Stimulated activated CD4-positive, alpha-beta T cell treated with anti-CD3 and anti-CD28 coated beads, Interleukin-1b, Interleukin-23, amount 100 ng/mL, for 48 hours (primary cell): ENCODE data around the gene RAD54L2.
"Not testable (repeated sequence)": the region's sequence is repeated elsewhere in the genome, so short reads cannot be mapped to it uniquely, and the experiment has no call there.

ENCODE experiments used
- DNase-seq: peaks from one replicate; pipeline ENCODE4 v3.0.0-alpha.2; 2020

RAD54L2 gene

DNA sequence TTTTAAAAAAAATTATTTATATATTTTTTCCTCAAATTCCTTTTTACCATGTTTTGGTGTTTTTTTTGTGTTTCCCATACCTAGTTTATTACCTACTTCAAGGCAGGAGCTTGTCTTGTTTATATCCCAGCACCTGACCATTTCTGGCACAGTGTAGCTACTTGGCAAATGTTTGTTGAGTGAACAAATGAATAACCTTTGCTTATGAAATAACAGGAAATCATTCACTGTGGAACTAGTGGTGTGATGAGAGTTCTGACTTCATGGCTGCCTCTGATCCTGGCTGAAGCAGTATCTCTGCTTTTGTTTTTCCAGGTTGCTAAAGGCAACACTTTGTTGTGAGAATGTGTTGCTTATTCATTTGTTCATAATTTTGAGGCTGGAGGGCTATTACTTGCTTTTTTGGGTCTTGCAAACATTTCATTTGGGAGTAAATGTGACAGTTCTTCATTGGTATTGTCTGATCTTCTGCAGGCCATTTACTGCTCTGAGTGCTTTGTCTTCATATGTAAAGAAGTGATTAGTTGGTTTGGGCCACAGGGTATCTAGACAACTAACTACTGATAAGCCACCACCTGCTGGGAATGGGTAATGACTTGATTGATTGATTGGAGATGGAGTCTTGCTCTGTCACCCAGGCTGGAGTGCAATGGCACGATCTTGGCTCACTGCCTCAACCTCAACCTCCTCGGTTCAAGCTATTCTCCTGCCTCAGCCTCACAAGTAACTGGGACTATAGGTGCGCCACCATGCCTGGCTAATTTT lies 5.7 kb downstream of the RAD54L2 start:
- DNase-seq = no peak

DNA sequence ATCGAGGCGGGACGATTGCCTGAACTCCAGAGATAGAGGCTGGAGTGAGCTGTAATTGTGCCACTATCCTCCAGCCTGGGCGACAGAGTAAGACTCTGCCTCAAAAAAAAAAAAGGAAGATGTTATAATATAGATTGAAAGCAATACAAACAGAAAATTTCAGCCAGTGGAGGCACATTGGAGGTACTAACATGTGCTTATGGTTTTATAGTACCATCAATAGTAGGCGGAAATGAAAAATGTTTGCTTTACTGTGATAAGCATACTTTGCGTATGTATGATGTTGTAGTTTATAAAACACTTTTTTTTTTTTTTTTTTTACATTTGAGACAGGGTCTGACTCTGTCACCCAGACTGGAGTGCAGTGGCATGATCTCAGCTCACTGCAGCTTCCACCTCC lies 8.8 kb downstream of the RAD54L2 start:
- no peak for DNase-seq

DNA sequence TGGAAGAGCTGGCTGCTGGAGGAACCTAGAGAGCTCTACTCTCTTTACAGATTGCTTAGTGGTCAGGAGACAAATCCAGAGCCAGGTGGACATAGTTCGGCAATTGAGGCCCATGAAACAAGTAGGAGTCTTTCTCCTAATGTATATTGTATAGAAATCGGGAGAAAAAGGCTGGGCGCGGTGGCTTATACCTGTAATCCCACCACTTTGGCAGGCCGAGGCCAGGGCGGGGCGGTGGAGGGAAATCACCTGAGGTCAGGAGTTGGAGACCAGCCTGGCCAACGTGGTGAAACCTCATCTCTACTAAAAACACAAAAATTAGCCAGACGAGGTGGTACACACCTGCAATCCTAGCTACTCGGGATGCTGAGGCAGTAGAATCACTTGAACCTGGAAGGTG lies 10.8 kb downstream of the RAD54L2 start:
- no peak for DNase-seq

DNA sequence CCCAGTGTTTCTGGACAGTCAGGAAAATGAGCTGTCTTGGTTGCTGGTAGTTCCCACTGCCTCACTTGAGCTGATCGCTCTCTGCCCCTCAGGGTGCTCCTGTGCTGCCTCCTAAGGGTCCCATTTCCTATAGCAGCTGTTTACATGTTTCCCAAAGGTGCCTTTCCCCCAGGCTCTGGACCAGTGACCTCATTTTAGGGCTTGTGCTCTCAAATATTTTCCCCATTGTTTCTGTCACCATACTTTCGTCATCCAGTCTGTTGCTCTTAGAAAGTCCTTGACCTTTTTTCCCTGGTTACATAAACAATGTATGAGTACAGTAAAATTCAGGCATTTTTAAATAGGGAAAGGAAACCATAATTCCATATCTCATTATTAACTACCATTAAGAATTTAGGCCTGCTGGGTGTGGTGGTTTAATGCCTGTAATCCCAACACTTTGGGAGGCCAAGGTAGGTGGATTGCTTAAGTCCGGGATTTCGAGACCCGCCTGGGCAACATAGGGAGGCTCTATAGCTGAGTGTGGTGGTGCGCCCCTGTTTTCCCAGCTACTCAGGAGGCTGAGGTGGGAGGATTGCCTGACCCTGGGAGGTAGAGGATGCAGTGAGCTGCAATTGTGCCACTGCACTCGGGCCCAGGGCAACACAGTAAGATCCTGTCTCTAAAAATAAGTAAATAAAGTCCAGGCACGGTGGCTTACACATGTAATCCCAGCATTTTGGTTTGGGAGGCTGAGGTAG lies 11.7 kb downstream of the RAD54L2 start:
- DNase-seq = no peak

GRCh38 chr3:51557993-51558392 lies 19.5 kb downstream of the RAD54L2 start:
- DNase-seq = no peak

DNA sequence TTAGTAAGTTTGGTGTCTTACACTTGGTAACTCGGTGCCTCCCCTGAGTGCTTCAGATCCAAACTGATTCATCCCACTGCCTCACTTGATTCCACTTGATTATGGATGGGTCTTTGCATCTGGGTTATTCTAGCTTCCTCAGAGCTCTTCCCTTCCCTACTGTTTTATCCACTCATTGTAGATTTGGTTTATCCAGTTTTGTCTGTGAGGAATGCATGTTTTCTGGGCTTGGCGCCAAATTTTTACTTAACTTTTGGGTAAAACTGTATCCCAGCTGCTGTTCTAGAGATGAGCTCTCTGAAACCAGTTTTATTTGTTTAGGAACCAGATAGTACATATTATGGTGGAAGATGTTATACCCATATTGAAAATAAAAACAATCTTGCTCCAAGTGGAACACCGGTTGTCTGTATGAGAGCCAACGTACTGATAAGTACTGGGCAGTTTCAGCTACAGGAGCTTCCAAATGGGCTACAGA lies 20.9 kb downstream of the RAD54L2 start:
- no peak for DNase-seq

- DNase-seq = no peak
Observed at GRCh38 chr3:51559961-51560360, 21.4 kb downstream of the RAD54L2 start.

GRCh38 chr3:51562403-51562802 lies 23.9 kb downstream of the RAD54L2 start:
- DNase-seq = not testable (repeated sequence)

DNA sequence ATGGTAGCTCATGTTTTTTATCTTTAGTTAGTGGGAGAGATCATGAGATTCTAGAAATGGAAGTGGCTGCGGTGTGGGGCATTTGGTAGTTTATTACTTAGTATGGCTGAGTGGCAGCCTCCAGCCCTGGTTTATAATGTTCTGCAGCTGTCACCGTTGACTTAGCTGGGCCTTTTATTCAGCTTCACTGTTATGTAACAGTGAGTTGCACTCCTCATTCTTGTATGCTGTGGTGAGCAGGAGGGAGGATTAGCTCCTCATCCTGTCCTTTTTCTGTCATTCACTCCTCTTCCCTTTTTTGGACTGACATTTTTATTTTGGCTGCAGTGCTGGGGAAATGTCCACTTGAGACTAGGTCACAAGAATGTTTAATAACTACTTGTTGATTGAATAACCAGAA lies 29.5 kb downstream of the RAD54L2 start:
- DNase-seq = no peak

- DNase-seq = no peak
Observed at GRCh38 chr3:51568996-51569395, 30.5 kb downstream of the RAD54L2 start.

- no peak for DNase-seq
Observed at GRCh38 chr3:51578238-51578637, 39.7 kb downstream of the RAD54L2 start.

DNA sequence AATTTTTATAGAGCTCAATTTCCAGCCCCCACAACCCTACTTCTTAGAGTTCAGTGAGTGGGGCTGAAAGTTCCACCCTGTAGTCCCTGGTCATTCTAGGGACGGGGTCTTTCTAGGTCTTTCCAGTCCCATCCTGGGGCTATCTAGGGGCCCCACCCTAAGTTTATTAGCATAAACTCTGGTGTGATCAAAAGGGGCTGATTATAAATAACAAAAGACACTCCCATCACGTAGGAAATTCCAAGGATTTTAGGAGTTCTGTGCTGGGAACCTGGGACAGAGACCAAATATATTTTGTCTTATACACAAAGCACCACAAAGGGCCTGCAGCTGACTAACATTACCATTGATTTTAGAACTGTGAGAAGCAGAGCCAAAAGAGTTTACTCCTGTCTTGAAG lies 41.9 kb downstream of the RAD54L2 start:
- no peak for DNase-seq

DNA sequence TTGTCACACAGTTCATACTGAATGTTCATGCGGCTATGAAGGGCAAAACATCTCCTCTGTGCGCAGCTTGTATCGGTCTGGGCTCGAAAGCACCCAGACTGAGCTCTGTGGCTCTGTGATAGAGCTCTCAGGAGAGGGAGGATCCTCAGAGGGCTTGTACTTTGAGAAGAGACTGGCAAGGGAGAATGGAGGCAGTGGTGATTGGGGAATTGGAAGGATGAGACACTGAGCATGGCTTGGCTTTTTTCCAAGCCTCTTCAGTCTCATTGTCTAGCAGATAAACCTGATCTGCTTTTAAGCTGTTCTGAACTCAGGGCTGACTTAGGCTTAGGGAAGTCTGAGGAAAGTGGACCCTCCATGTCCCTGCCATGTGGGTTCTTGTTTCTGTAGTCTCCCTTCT lies 43.0 kb downstream of the RAD54L2 start:
- DNase-seq = no peak

DNA sequence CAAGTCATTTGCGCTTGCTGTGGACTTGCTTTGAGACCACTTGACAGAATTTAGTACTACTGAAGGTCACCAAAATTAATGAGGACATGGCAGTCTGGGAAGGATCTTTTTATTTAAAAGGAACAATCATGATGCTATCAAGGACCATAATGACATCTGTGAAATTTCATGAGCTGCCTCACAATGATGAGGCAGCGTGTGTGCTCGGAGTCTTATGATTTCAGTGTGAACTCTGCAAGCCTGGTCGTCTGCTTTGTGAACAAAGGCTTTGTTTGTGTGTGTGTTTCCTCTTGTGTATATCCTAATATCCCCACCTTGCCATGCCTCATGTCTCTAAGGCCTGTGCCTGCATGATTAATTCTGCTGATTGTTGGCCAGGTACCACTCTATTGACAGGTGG lies 46.7 kb downstream of the RAD54L2 start:
- DNase-seq = no peak

GRCh38 chr3:51585871-51586270 lies 47.4 kb downstream of the RAD54L2 start:
- no peak for DNase-seq
